ENCODE data around the gene PIF1. TPM values are rescaled to one million over a fixed set of nuclear protein-coding genes. Genes with fewer than 3 reads are reported as not detected.

PIF1 gene
- total RNA-seq, 1 experiment from 2014 or later = 74.4 TPM

- Histone ChIP-seq H3K79me1 (ENCODE audit: insufficient read depth, low read depth, low read length, poor library complexity, severe bottlenecking) (no peaks in the 10 kb centered on the region), H3K23me2 (ENCODE audit: insufficient read length, low read depth, low read length, poor library complexity, severe bottlenecking) (no peaks in the 10 kb centered on the region), H3K79me2 (ENCODE audit: insufficient read depth, low read length) (no peaks in the 10 kb centered on the region), H3K27ac (ENCODE audit: insufficient read length, low read depth, low read length) (no peak overlapping the region), H2BK12ac (ENCODE audit: insufficient read length, low read depth, low read length) (no peak overlapping the region), H3K14ac (ENCODE audit: insufficient read depth, low read length) (no peak overlapping the region), H3K18ac (ENCODE audit: insufficient read length, low read depth, low read length) (no peak overlapping the region), H2BK20ac (ENCODE audit: low read depth, low read length, poor library complexity, severe bottlenecking) (no peak overlapping the region), H3K27me3 (ENCODE audit: insufficient read depth, low read length) (no peaks in the 10 kb centered on the region), H2AK5ac (ENCODE audit: insufficient read length, low read length) (no peak overlapping the region), H3T11ph (ENCODE audit: low read length) (no peak overlapping the region), H2BK120ac (ENCODE audit: low read depth, low read length, poor library complexity, severe bottlenecking) (no peak overlapping the region), H3K23ac (ENCODE audit: insufficient read length, low read depth, low read length) (no peak overlapping the region), H3K9ac (ENCODE audit: extremely low read depth, insufficient read length, low read length) (no peak overlapping the region), H4K91ac (ENCODE audit: insufficient read length, low read depth, low read length) (no peak overlapping the region), H4K8ac (replicated peaks; ENCODE audit: insufficient read length, low read depth, low read length) (no peak overlapping the region), H4K5ac (ENCODE audit: insufficient read length, low read depth, low read length) (no peak overlapping the region), H3K4me1 (ENCODE audit: insufficient read depth, low read length) (peaks cover 13% of the 10 kb centered on the region; the same call in 1 of the 2 replicates), H3K9me3 (ENCODE audit: control insufficient read depth, low read depth, low read length) (no peaks in the 10 kb centered on the region), H2BK5ac (ENCODE audit: insufficient read length, low read length) (no peak overlapping the region), H2AFZ (ENCODE audit: low read length) (no peak overlapping the region), H4K20me1 (ENCODE audit: control insufficient read depth, insufficient read depth, insufficient read length) (no peaks in the 10 kb centered on the region), H3K4ac (ENCODE audit: low read depth, low read length) (no peak overlapping the region), H3K56ac (ENCODE audit: insufficient read length, low read depth, low read length) (no peak overlapping the region), H3K4me2 (ENCODE audit: insufficient read depth, insufficient read length, low read length) (no peak overlapping the region), H2BK15ac (ENCODE audit: low read depth, low read length) (no peak overlapping the region)
- Mint-ChIP-seq H3K4me3 (no peak overlapping the region), H3K27me3 (ENCODE audit: low read depth) (no peaks in the 10 kb centered on the region), H3K9me3 (no peaks in the 10 kb centered on the region), H3K4me1 (peaks cover 37 to 42% of the 10 kb centered on the region in 2 experiments), H3K36me3 (ENCODE audit: insufficient read depth in 1 of 3, low read depth in 3 of 3) (no peaks in the 10 kb centered on the region; a peak in 2 of 7 replicates), H3K27ac (peak overlapping the region in 2 of 3 experiments; percentile 90 to 92; a peak in 4 of 7 replicates)
- no peak for DNase-seq
- TF ChIP-seq, protein P1, sequence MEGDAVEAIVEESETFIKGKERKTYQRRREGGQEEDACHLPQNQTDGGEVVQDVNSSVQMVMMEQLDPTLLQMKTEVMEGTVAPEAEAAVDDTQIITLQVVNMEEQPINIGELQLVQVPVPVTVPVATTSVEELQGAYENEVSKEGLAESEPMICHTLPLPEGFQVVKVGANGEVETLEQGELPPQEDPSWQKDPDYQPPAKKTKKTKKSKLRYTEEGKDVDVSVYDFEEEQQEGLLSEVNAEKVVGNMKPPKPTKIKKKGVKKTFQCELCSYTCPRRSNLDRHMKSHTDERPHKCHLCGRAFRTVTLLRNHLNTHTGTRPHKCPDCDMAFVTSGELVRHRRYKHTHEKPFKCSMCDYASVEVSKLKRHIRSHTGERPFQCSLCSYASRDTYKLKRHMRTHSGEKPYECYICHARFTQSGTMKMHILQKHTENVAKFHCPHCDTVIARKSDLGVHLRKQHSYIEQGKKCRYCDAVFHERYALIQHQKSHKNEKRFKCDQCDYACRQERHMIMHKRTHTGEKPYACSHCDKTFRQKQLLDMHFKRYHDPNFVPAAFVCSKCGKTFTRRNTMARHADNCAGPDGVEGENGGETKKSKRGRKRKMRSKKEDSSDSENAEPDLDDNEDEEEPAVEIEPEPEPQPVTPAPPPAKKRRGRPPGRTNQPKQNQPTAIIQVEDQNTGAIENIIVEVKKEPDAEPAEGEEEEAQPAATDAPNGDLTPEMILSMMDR (conservative IDR thresholded peaks at IDR 0.05) = no peak
- no CpG with 5 or more reads among the region's 5 CpGs for WGBS (ENCODE audit: extremely low coverage, insufficient read length, low lambda C conversion rate)
Observed at GRCh38 chr15:64782751-64783150, 42.7 kb downstream of the PIF1 start.

Data from H9 (cell line).